Caco-2 (cell line): ENCODE results near the gene TXNDC17. TPM values are rescaled to one million over a fixed set of nuclear protein-coding genes. Genes with fewer than 3 reads are reported as not detected.

Source experiments
- BruUV-seq: library from RNA; stranded (reverse); fragments of 400-500 nt; replicated peaks from 2 replicates; lab custom pipeline; 2021; lab: Mats Ljungman, UMichigan
- CTCF ChIA-PET: fragments of 300-600 bp; sonication (Branson Sonifier 250); formaldehyde crosslinking; loops from one replicate; lab custom pipeline; 2022; ENCODE audit warnings: antibody characterized with exemption; lab: Charles Lee
- POLR2A ChIA-PET: fragments of 300-600 bp; sonication (Branson Sonifier 250); formaldehyde crosslinking; loops from one replicate; lab custom pipeline; 2022; ENCODE audit warnings: antibody characterized with exemption; lab: Charles Lee
- DNase-seq, 2 experiments: peaks; one replicate each; pipeline versions ENCODE4 v3.0.0 to v3.0.0-alpha.2; 2020 to 2022
- H3K27me3 ChIP-seq: replicated peaks from 2 replicates; pipeline ENCODE4 v1.6.0; 2011; ENCODE audit warnings: low read length; ENCODE audit not compliant: control insufficient read depth, insufficient read depth
- H3K36me3 ChIP-seq: 2 replicates; pipeline ENCODE4 v1.5.1; 2011; ENCODE audit warnings: low read length; ENCODE audit not compliant: control insufficient read depth, insufficient read depth
- H3K4me1 ChIP-seq: fragments of 250-450 bp; sonication (Bioruptor Pico); 2 replicates; pipeline ENCODE4 v1.5.1; 2020; ENCODE audit warnings: mild to moderate bottlenecking
- H3K4me3 ChIP-seq: 2 replicates; pipeline ENCODE4 v1.5.1; 2011; ENCODE audit warnings: low read depth, mild to moderate bottlenecking, control low read depth, low read length
- H3K9me3 ChIP-seq: fragments of 250-450 bp; sonication (Bioruptor Pico); 2 replicates; pipeline ENCODE4 v1.5.1; 2020; ENCODE audit warnings: mild to moderate bottlenecking, moderate library complexity
- H3K27ac Mint-ChIP-seq: one replicate; pipeline ENCODE4 v1.8.0; 2022; ENCODE audit warnings: mixed read lengths; ENCODE audit not compliant: unreplicated experiment
- H3K27me3 Mint-ChIP-seq: one replicate; pipeline ENCODE4 v1.8.0; 2022; ENCODE audit warnings: mixed read lengths; ENCODE audit not compliant: insufficient read depth, unreplicated experiment
- H3K36me3 Mint-ChIP-seq: one replicate; pipeline ENCODE4 v1.8.0; 2022; ENCODE audit warnings: mild to moderate bottlenecking, mixed read lengths; ENCODE audit not compliant: insufficient read depth, unreplicated experiment
- H3K4me1 Mint-ChIP-seq: one replicate; pipeline ENCODE4 v1.8.0; 2022; ENCODE audit warnings: low read depth, mixed read lengths; ENCODE audit not compliant: unreplicated experiment
- H3K4me3 Mint-ChIP-seq: one replicate; pipeline ENCODE4 v1.8.0; 2022; ENCODE audit warnings: mild to moderate bottlenecking, moderate library complexity, mixed read lengths; ENCODE audit not compliant: unreplicated experiment
- H3K9me3 Mint-ChIP-seq: one replicate; pipeline ENCODE4 v1.8.0; 2022; ENCODE audit warnings: mixed read lengths; ENCODE audit not compliant: unreplicated experiment
- intact Hi-C: fragments of 100-400 bp; cut with micrococcal nuclease; formaldehyde crosslinking; loops from one replicate; pipeline ENCODE4 v1.10.0; 2022; ENCODE audit not compliant: unreplicated experiment
- total RNA-seq: library from RNA; stranded (reverse); gene quantifications from 2 replicates; pipeline ENCODE4 v1.2.3, GENCODE V29; 2022
- TF ChIP-seq, protein P1 (sequence below), 2 experiments: fragments of 200-600 bp in 1 of 2; IDR thresholded peaks; 1 replicate in 1 of 2; 2 replicates in 1 of 2; pipeline versions ENCODE4 v1.5.1 to v1.8.0; 2011 to 2022; ENCODE audit warnings: antibody characterized with exemption in 1 of 2, control low read depth in 1 of 2, inconsistent platforms in 1 of 2, low read depth in 1 of 2, low read length in 1 of 2, mild to moderate bottlenecking in 1 of 2, moderate library complexity in 1 of 2; ENCODE audit not compliant: insufficient read depth in 1 of 2, severe bottlenecking in 1 of 2, unreplicated experiment in 1 of 2

The TXNDC17 gene
- total RNA-seq, 1 experiment from 2014 or later, result 59.1 TPM

- CTCF ChIA-PET, result no interaction called here
These were observed 495 bp downstream of the TXNDC17 start for GRCh38 chr17:6641247-6641863.

GRCh38 chr17:6642592-6642991 is 1.7 kb downstream of the TXNDC17 start:
- H3K4me3 Mint-ChIP-seq, result peak overlapping the region; percentile 19
- CTCF ChIA-PET, result no interaction called here
- DNase-seq, result no peak

More at GRCh38 chr17:6641247-6641863, 495 bp downstream of the TXNDC17 start:
- TF ChIP-seq, protein P1, sequence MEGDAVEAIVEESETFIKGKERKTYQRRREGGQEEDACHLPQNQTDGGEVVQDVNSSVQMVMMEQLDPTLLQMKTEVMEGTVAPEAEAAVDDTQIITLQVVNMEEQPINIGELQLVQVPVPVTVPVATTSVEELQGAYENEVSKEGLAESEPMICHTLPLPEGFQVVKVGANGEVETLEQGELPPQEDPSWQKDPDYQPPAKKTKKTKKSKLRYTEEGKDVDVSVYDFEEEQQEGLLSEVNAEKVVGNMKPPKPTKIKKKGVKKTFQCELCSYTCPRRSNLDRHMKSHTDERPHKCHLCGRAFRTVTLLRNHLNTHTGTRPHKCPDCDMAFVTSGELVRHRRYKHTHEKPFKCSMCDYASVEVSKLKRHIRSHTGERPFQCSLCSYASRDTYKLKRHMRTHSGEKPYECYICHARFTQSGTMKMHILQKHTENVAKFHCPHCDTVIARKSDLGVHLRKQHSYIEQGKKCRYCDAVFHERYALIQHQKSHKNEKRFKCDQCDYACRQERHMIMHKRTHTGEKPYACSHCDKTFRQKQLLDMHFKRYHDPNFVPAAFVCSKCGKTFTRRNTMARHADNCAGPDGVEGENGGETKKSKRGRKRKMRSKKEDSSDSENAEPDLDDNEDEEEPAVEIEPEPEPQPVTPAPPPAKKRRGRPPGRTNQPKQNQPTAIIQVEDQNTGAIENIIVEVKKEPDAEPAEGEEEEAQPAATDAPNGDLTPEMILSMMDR (IDR thresholded peaks at IDR 0.05; ENCODE audit: insufficient read depth in 1 of 2, low read depth in 1 of 2, low read length in 1 of 2, severe bottlenecking in 1 of 2, unreplicated experiment in 1 of 2), result no peak
- Histone ChIP-seq H3K4me1 (no peaks in the 10 kb centered on the region), H3K27me3 (no peaks in the 10 kb centered on the region), H3K9me3 (no peaks in the 10 kb centered on the region), H3K4me3 (peak overlapping the region; percentile 71), H3K36me3 (no peaks in the 10 kb centered on the region)
- no peaks in the 10 kb centered on the region for H3K9me3 Mint-ChIP-seq
- H3K27ac Mint-ChIP-seq, result peak overlapping the region; percentile 95
- H3K4me1 Mint-ChIP-seq, result no peaks in the 10 kb centered on the region
- no peak for DNase-seq
- POLR2A ChIA-PET, result interaction anchor here (1.3 kb wide), 1 partner anchor 10 kb away, joined by 6 read pairs; the partner anchor contains the start of genes C17orf100 and MED31
- H3K4me3 Mint-ChIP-seq, result peak overlapping the region; percentile 91
- no peaks in the 10 kb centered on the region for H3K27me3 Mint-ChIP-seq
- TSS peak; percentile 65 for BruUV-seq
- intact Hi-C loops, result loop anchor here (1.0 to 5.0 kb wide), 2 partner anchors 10 to 169 kb away; partner anchors contain the start of genes C17orf100 and MED31
- peaks cover 9% of the 10 kb centered on the region for H3K36me3 Mint-ChIP-seq

DNA sequence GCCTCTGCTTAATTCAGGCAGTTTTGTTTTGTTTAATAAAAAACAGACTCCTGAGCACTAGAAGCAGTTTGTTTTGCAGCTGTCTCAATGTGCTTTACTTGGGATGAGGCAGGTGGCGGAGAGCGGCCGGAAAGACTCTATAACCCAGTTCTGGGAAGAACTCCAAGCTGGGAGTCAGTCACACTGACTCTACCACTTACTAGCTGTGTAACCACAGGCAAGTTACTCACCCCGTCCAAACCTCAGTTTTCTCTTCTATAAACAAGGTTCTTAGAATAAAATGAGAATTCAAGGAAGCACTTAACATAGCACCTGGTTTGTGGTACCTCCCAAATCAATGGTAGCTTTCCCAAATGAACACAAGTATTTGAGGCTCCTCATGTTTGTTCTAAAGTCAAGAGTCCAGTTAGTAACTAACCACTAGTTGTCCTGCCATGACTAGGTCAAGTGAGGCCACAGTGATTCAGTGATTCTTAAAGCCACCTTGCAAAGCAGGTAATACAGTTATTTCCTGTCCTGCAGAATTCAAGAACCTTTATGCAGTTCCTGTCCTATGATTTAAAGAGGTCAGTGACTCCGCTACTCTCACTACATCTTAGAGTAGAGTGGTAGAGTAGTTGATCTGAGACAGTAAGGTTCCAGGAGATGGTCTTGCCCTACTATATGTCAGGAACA is 2.7 kb downstream of the TXNDC17 start:
- ChIA-PET CTCF (no interaction called here), POLR2A (no interaction called here)
- H3K27me3 Mint-ChIP-seq, result no peaks in the 10 kb centered on the region
- TF ChIP-seq, protein P1 (IDR thresholded peaks at IDR 0.05; ENCODE audit: insufficient read depth in 1 of 2, low read depth in 1 of 2, low read length in 1 of 2, severe bottlenecking in 1 of 2, unreplicated experiment in 1 of 2), result no peak
- Histone ChIP-seq H3K4me3 (no peak overlapping the region), H3K9me3 (no peaks in the 10 kb centered on the region), H3K27me3 (no peaks in the 10 kb centered on the region), H3K36me3 (no peaks in the 10 kb centered on the region), H3K4me1 (no peaks in the 10 kb centered on the region)
- DNase-seq, result no peak
- H3K27ac Mint-ChIP-seq, result no peak overlapping the region
- no peaks in the 10 kb centered on the region for H3K4me1 Mint-ChIP-seq
- peaks cover 14% of the 10 kb centered on the region for H3K36me3 Mint-ChIP-seq
- intact Hi-C loops, result loop anchor here (5.0 kb wide), 1 partner anchor 171 kb away; no protein-coding TSS in a partner anchor
- no peak overlapping the region for H3K4me3 Mint-ChIP-seq
- no peaks in the 10 kb centered on the region for H3K9me3 Mint-ChIP-seq
- no TSS peak for BruUV-seq

More at GRCh38 chr17:6642592-6642991, 1.7 kb downstream of the TXNDC17 start:
- no TSS peak for BruUV-seq
- H3K9me3 ChIP-seq, result no peaks in the 10 kb centered on the region
- Mint-ChIP-seq H3K27me3 (no peaks in the 10 kb centered on the region), H3K36me3 (peaks cover 14% of the 10 kb centered on the region), H3K9me3 (no peaks in the 10 kb centered on the region), H3K4me1 (no peaks in the 10 kb centered on the region), H3K27ac (no peak overlapping the region)
- intact Hi-C loops, result loop anchor here (5.0 kb wide), 1 partner anchor 170 kb away; no protein-coding TSS in a partner anchor
- H3K36me3 ChIP-seq, result no peaks in the 10 kb centered on the region
- no peaks in the 10 kb centered on the region for H3K4me1 ChIP-seq
- no peak overlapping the region for H3K4me3 ChIP-seq
- TF ChIP-seq, protein P1 (IDR thresholded peaks at IDR 0.05; ENCODE audit: insufficient read depth in 1 of 2, low read depth in 1 of 2, low read length in 1 of 2, severe bottlenecking in 1 of 2, unreplicated experiment in 1 of 2), result no peak
- POLR2A ChIA-PET, result no interaction called here
- no peaks in the 10 kb centered on the region for H3K27me3 ChIP-seq
